HEK293 (cell line): ENCODE measurements around the gene ALOX12.

Experiments
- HOXA7 ChIP-seq: sonication (generic); formaldehyde crosslinking; IDR thresholded peaks from 2 replicates; pipeline ENCODE4 v1.8.1; 2022; ENCODE audit warnings: missing genetic modification reagents, borderline replicate concordance
- SCRT2 ChIP-seq: fragments of 450-650 bp; formaldehyde crosslinking; IDR thresholded peaks from 2 replicates; pipeline ENCODE4 v1.5.1; 2016; ENCODE audit warnings: missing biosample characterization, missing genetic modification characterization
- ZBTB7A ChIP-seq: fragments of 450-650 bp; formaldehyde crosslinking; IDR thresholded peaks from 2 replicates; pipeline ENCODE4 v1.5.1; 2016; ENCODE audit warnings: low read depth, missing biosample characterization, missing genetic modification characterization
- ZNF121 ChIP-seq: fragments of 450-650 bp; formaldehyde crosslinking; IDR thresholded peaks from 2 replicates; pipeline ENCODE4 v1.5.1; 2016; ENCODE audit warnings: missing biosample characterization, missing genetic modification characterization
- ZNF23 ChIP-seq: fragments of 450-650 bp; formaldehyde crosslinking; IDR thresholded peaks from 2 replicates; pipeline ENCODE4 v1.5.1; 2016; ENCODE audit warnings: missing biosample characterization, missing genetic modification characterization, borderline replicate concordance

GRCh38 chr17:7029659-7030058 lies 33.8 kb downstream of the ALOX12 start:
- TF ChIP-seq ZNF121 (tag by site-specific recombination) (no peak), HOXA7 (CRISPR knock-in tag) (no peak), ZBTB7A (no peak), ZNF23 (tag by site-specific recombination) (no peak), SCRT2 (tag by site-specific recombination) (no peak)
